Endothelial cell of coronary artery (primary cell): ENCODE results near the gene GCNT3. TPM values are rescaled to one million over a fixed set of nuclear protein-coding genes. Genes with fewer than 3 reads are reported as not detected.

Experiments
- total RNA-seq: library from RNA; depleted of rRNA; stranded (reverse); fragments of >200 nt; gene quantifications from 2 replicates; pipeline ENCODE4 v1.2.3, GENCODE V29; 2014

The GCNT3 gene
- not detected in 2 replicates for total RNA-seq

GRCh38 chr15:59611276-59612260 is at the start of gene GCNT3:
Gene GCNT3 (plus strand): TSS chr15:59611783. CDS start chr15:59618239, 6,456 bp downstream.

GRCh38 chr15:59656897-59657634 is 45.5 kb downstream of the GCNT3 start, which contains the start of gene GTF2A2:
Gene GTF2A2 (minus strand): TSS chr15:59657515. CDS start chr15:59652277, 5,238 bp downstream.

Other genes with a start within 250 kb of the GCNT3 start
- gene MYO1E, start 238.9 kb upstream of the GCNT3 start, total RNA-seq, result 80.7 and 108 TPM in 2 replicates
- gene FAM81A, start 173.6 kb upstream of the GCNT3 start, total RNA-seq, result under 0.01 and 0.27 TPM in 2 replicates
- gene GTF2A2, start 45.7 kb downstream of the GCNT3 start, total RNA-seq, result 22.5 and 25.5 TPM in 2 replicates
- gene BNIP2, start 77.5 kb downstream of the GCNT3 start, total RNA-seq, result 114 and 115 TPM in 2 replicates